Left forelimb (tissue), 1 donor: Measurements from ENCODE around the gene TBC1D24.

Experiments used
- DNase-seq: peaks from one replicate; pipeline ENCODE4 v3.0.0-alpha.2; 2018; ENCODE audit warnings: low spot score

TBC1D24 gene

GRCh38 chr16:2482708-2483534, 8.0 kb downstream of the TBC1D24 start:
- no peak for DNase-seq

DNA sequence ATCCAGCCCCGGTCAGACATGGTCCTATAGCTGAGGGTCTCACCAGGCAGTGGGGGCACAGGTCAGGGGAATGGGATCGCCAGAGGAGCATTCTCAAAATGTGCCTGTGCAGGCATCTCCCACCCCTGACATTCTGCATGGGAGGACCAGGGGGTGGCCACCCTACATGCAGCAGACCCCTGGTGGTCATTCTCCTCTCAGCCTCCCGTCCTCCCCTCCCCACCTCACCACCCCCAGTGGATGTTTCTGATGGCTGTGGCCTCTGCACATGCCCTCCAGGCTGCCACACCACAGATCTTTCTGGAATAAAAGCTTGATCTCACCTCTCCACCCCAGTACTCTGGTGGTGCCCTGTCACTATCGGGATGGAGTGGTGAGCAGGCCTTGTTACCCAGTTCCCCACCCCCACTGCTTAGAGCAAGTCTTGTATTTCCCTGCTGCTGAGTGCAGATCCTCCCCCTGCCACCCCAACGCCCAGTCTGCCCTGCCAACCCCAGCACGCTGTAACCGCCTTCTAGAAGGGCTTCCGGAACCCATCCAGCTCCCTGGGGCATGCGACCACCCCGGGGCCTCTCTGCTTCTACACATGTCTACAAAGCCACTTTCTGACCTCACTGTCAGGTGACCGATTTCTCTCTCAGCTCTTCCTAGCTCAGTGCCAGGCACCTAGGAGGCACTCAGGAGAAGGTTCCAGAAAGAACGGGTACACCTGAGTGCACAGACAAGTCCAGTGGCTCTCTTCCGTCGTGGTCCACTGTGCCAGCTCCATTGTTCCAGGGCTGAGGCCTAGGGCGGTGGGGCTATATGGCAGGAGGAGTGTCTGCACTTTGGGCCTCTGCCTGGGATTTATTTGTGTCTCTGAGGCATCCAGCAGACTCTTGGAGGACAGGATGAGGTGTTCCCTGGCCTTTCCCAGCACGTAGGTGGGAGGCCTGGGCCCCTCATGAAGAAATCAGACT, 9.3 kb downstream of the TBC1D24 start:
- DNase-seq, result no peak

DNA sequence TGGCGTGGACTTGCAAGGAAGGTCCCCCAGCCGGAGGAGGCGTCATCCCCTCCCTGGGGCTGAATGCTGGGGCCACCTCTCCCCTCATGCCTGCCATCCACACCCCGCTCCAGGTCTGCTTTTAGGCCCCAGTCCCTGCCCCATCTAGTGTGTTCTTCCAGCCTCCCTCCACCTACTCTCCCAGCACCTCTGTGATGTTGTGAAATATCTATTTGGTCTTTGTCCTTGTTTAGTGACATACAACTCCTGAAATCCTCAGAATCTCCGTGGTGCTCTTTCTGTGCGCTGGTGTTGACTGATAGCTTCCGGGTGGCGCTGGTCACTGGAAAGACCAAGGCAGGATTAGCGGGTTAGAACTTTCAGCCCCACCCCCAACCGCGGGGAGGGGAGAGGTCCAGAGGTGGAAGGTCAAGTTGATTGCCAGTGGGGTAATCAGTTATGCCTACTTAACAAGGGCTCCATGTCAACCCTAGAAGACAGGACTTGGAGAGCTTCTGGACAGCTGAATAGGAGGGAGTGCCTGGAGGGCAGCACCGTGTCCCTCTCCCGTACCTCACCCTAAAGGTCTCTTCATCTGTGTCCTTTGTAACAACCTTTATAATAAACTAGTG, 10.1 kb downstream of the TBC1D24 start:
- DNase-seq, result no peak

DNA sequence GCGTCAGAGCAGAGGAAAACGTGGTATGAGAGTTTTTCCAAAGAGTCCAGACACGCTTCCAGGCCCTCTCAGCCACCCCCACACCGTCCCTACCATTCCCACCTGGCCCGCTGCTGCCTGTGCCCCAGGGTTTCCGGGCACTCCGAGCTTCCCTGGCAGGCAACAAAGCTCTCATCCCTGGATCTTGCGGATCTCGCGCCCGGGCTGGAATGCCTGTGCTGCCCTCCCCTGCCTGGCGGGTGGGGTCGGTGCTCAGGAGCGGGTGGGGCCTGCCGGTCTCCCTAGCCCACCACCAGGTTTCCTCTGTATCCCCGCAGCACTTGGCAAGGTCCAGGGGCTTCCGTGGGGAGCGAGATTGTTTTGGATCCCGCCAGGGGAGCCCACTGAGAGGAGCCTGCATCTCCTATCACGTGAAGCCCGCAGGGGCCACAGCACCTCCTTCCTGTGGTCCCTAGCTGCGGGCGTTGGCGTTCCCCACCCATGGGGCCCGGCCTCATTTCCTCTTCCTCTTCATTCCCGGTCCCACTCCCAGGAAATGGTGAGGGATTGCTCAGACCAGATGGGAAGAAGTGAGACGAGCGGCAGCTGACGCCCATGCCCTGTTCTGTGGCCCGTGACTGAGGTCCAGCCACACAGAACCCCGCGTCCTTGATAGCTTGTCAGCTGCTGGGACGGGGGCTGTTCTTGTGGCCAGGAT, 11.0 kb downstream of the TBC1D24 start:
- DNase-seq, result no peak

- DNase-seq, result no peak
These were observed 12.0 kb downstream of the TBC1D24 start for GRCh38 chr16:2486645-2487516.

- DNase-seq, result no peak
These were observed 12.6 kb downstream of the TBC1D24 start for GRCh38 chr16:2487517-2487842.

DNA sequence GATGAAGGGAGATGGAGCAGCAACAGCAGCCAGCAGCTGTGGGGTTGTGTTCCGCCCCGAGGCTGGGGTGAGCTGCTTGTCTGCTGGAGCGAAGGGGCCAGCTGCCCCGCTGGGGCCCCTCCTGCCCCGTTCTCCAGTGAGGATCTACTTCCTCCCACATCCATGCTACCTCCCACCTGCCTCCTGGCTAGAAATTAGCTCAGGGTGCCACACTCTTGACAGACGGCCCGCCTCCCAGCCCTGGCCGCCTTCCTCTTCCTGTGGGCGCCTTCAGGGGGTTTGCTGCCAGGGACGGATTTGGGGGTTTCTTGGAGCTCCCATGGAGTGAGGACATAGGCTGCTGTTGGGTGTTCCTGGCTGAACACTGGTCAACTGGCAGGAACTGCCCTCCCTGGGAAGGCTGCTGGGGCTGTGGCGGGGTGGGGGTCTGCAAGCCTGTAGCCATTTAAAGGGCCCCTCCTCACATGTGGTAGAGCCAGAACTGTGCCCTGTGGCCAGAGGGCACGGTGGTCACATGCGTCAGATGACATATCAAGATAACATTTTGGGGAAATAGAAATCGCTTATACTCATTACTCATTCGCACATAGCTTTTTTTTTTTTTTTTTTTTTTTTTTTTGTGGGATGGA, 13.1 kb downstream of the TBC1D24 start:
- DNase-seq, result no peak

- DNase-seq, result no peak
These were observed 14.7 kb downstream of the TBC1D24 start for GRCh38 chr16:2489581-2489980.

DNA sequence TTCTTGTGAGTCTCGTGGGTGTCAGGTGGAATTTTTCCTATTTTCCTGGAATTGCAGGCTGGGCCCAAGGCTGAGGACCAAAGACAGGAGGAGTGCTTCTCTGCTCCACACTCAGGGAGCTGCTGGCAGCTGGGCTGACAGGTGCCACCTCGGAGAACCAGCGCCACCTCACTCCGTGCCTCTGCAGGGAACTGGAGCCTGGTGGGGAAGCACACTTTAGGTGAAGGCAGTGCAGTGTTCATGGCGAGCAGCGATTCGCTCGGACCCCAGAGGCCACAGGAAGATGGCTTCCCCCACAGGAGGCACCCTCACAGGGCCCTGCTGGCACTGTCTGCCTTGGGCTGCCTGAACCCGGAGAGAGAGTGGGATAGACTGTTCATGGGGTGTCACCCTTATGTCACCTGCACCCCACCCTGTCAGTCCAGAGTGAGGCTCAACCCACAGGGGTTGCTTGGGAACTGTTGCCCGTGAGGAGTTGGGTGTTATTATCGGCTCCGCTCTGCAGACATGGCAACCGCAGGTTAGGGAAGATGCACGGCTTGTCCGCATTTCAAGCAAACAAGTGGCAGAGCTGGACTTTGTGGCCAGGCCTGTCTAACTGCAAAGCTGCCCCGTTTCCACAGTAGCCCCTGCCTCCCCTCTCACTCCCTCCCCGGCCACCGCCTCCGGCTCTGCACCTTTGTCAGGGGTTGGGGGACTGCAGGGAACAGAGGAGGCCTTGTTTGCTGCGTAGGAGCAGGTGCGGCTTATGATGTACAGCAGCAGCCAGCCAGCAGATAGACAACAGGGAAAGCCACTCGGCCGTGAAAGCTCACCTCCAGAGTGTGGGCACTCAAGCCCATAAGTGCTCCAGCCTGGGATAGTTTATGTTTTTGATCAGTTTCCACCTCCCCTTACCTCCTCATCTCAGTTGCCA, 15.5 kb downstream of the TBC1D24 start:
- DNase-seq, result no peak

DNA sequence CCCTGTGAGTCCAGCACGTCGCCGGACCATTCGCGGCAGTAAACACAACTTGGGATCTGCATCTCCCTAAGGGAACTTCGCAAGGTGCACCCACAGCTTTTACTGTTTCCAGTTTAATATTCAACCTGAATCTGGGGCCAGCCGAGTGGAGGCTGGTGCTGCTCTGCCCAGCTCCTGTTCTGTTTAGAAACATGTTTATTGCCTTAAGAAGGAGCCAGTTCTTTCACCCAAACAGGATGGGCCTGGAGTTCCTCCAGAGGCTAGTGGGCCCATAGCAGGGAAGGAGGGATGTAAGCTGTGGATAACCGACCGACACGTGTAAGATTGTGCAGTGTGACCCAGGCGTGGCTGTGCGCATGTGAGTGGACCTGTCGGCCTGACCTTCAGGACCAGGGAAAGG, 17.4 kb downstream of the TBC1D24 start:
- DNase-seq, result no peak

DNA sequence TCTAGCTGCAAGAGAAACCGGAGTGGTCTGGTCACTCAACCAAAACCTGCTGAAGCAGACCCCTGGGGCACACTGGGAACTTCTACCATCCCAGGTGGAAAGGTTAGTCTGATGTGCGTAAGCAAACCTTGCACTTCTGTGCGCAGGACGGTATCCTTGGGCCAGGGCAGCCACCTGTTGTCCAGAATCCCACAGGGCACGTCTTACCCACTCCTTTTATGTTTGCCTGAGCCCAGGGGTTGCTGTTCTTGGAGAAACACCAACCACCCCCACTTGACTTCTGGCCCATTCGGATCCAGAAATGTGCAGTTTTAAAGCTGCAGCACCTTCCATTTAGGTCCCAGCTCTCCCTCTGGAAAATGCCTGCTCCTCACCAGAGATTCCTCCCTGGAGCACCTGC, 18.7 kb downstream of the TBC1D24 start:
- no peak for DNase-seq

DNA sequence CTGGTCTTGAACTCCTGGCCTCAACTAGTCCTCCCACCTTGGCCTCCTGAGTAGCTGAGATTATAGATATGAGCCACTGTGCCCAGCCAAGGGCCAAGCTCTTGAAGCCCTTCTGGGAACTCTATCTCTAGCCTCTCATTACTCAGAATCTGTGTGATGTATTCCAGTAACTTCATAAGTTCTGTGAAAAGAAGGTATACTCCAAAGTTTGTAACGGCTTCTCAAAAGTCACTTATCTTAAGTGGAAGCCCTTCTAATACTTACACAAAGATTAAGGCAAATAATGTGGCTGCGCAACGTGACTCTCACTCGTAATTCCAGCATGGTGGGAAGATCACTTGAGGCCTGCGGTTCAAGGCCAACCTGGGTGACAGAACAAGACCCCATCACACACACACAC, 19.7 kb downstream of the TBC1D24 start:
- no peak for DNase-seq

- DNase-seq, result no peak
These were observed 20.1 kb downstream of the TBC1D24 start for GRCh38 chr16:2495041-2495440.

DNA sequence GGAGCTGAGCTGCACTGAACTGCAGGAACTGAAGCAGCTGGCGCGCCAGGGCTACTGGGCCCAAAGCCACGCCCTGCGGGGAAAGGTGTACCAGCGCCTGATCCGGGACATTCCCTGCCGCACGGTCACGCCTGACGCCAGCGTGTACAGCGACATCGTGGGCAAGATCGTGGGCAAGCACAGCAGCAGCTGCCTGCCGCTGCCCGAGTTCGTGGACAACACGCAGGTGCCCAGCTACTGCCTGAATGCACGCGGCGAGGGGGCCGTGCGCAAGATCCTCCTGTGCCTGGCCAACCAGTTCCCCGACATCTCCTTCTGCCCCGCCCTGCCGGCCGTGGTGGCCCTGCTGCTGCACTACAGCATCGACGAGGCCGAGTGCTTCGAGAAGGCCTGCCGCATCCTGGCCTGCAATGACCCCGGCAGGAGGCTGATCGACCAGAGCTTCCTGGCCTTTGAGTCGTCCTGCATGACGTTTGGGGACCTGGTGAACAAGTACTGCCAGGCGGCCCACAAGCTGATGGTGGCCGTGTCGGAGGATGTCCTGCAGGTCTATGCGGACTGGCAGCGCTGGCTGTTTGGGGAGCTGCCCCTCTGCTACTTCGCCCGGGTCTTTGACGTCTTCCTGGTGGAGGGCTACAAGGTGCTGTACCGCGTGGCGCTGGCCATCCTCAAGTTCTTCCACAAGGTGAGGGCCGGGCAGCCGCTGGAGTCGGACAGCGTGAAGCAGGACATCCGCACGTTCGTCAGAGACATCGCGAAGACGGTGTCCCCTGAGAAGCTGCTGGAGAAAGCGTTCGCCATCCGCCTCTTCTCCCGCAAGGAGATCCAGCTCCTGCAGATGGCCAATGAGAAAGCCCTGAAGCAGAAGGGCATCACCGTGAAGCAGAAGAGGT, 21.5 kb downstream of the TBC1D24 start:
- DNase-seq, result no peak

- no peak for DNase-seq
These were observed 22.2 kb downstream of the TBC1D24 start for GRCh38 chr16:2497116-2497630.

GRCh38 chr16:2497695-2498484, 23.0 kb downstream of the TBC1D24 start:
- no peak for DNase-seq

DNA sequence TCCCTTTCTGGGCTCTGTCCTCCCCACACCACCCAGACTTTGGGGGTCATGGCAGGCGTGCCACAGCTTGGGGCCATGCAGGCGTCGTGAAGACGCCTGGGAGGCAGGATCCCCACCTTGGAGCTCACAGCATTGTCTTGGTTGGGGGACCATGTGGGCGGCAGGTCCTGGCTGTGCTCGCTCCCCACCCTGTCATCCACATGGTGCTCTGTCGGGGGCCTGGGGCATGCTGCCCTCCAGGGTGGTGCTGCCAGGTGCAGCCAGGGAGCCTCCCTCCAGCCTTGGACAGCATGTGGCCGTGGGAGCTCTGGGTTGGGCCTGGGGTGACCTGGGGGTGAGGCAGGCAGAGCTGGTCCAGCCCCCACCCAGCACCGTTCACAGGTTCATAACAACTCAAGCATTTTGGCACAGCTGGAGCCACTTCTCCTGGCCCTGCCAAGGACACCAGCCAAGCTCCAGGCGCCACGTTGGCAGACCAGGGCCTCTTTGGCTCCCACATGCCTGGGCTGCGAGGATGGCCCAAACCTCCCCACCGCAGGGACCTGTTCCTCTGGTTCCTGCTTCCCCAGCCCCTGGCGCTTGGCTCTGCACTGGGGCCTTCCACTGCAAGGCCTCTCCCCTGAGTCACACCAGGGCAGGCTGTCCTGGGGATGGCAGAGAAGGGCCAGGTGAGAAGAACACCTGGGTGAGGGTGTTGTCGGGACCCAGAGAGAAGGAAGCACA, 23.8 kb downstream of the TBC1D24 start:
- no peak for DNase-seq
